Progenitor cell of endocrine pancreas (in vitro differentiated cells): Measurements from ENCODE around the gene LRRFIP1. TPM values are rescaled to one million over a fixed set of nuclear protein-coding genes. Genes with fewer than 3 reads are reported as not detected.
"Not testable (repeated sequence)": the region's sequence is repeated elsewhere in the genome, so short reads cannot be mapped to it uniquely, and the experiment has no call there.

Source experiments
- DNase-seq: peaks from one replicate; pipeline ENCODE4 v3.0.0; 2021; ENCODE audit warnings: low spot score; ENCODE audit not compliant: unreplicated experiment
- H3K27ac Mint-ChIP-seq: 2 replicates; pipeline ENCODE4 v1.8.0; 2021; ENCODE audit warnings: mild to moderate bottlenecking, moderate library complexity, mixed read lengths
- H3K27me3 Mint-ChIP-seq: 2 replicates; pipeline ENCODE4 v1.8.0; 2021; ENCODE audit warnings: mixed read lengths
- H3K36me3 Mint-ChIP-seq: 2 replicates; pipeline ENCODE4 v1.8.0; 2022; ENCODE audit warnings: mixed read lengths; ENCODE audit not compliant: insufficient read depth
- H3K4me1 Mint-ChIP-seq: 2 replicates; pipeline ENCODE4 v1.8.0; 2021; ENCODE audit warnings: low read depth, mixed read lengths
- H3K4me3 Mint-ChIP-seq: 2 replicates; pipeline ENCODE4 v1.8.0; 2021; ENCODE audit warnings: low read depth, mild to moderate bottlenecking, moderate library complexity, mixed read lengths
- H3K9me3 Mint-ChIP-seq: 2 replicates; pipeline ENCODE4 v1.8.0; 2021; ENCODE audit warnings: low read depth, mixed read lengths
- CTCF ChIP-seq: fragments of 200-600 bp; sonication (generic); IDR thresholded peaks from one replicate; pipeline ENCODE4 v1.5.0; 2021; ENCODE audit warnings: antibody characterized with exemption, mild to moderate bottlenecking; ENCODE audit not compliant: unreplicated experiment
- total RNA-seq: library from RNA; stranded (reverse); gene quantifications from 2 replicates; pipeline ENCODE4 v1.2.1, GENCODE V29; 2021

The LRRFIP1 gene
- total RNA-seq, 1 donor from 2014 or later = 68.6 TPM

GRCh38 chr2:237782181-237782580, 154.8 kb downstream of the LRRFIP1 start:
- H3K27ac Mint-ChIP-seq = no peak overlapping the region
- TF ChIP-seq CTCF = no peak
- H3K4me3 Mint-ChIP-seq = no peak overlapping the region
- peaks cover 14% of the 10 kb centered on the region for H3K9me3 Mint-ChIP-seq
- H3K27me3 Mint-ChIP-seq = no peaks in the 10 kb centered on the region
- no peak for DNase-seq
- H3K4me1 Mint-ChIP-seq = no peaks in the 10 kb centered on the region
- H3K36me3 Mint-ChIP-seq = peaks cover 59% of the 10 kb centered on the region

GRCh38 chr2:237783678-237784077, 156.3 kb downstream of the LRRFIP1 start:
- not testable (repeated sequence) for H3K4me1 Mint-ChIP-seq, H3K27me3 Mint-ChIP-seq, DNase-seq, H3K4me3 Mint-ChIP-seq, H3K27ac Mint-ChIP-seq
- Mint-ChIP-seq H3K9me3 (peaks cover 17% of the 10 kb centered on the region), H3K36me3 (peaks cover 56% of the 10 kb centered on the region)

GRCh38 chr2:237786936-237787335, 159.5 kb downstream of the LRRFIP1 start:
- no peak for TF ChIP-seq CTCF

GRCh38 chr2:237790353-237790752, 163.0 kb downstream of the LRRFIP1 start:
- Mint-ChIP-seq H3K9me3 (peaks cover 18% of the 10 kb centered on the region), H3K4me3 (no peak overlapping the region), H3K36me3 (peaks cover 19% of the 10 kb centered on the region), H3K4me1 (peaks cover 2% of the 10 kb centered on the region), H3K27ac (no peak overlapping the region), H3K27me3 (no peaks in the 10 kb centered on the region)
- no peak for DNase-seq
- TF ChIP-seq CTCF = no peak

More at GRCh38 chr2:237786936-237787335, 159.5 kb downstream of the LRRFIP1 start:
- peaks cover 17% of the 10 kb centered on the region for H3K9me3 Mint-ChIP-seq
- H3K4me3 Mint-ChIP-seq = no peak overlapping the region
- H3K4me1 Mint-ChIP-seq = peaks cover 2% of the 10 kb centered on the region
- H3K36me3 Mint-ChIP-seq = peaks cover 38% of the 10 kb centered on the region
- H3K27me3 Mint-ChIP-seq = no peaks in the 10 kb centered on the region
- no peak for DNase-seq
- H3K27ac Mint-ChIP-seq = peak overlapping the region; percentile 39

GRCh38 chr2:237791977-237792727, 164.8 kb downstream of the LRRFIP1 start:
- H3K4me1 Mint-ChIP-seq = peaks cover 2% of the 10 kb centered on the region
- H3K27me3 Mint-ChIP-seq = no peaks in the 10 kb centered on the region
- peak; percentile 44 for TF ChIP-seq CTCF
- no peak for DNase-seq
- no peak overlapping the region for H3K4me3 Mint-ChIP-seq
- no peak overlapping the region for H3K27ac Mint-ChIP-seq
- H3K9me3 Mint-ChIP-seq = peaks cover 9% of the 10 kb centered on the region
- peaks cover 7% of the 10 kb centered on the region for H3K36me3 Mint-ChIP-seq

- Mint-ChIP-seq H3K27me3 (no peaks in the 10 kb centered on the region), H3K9me3 (peaks cover 15% of the 10 kb centered on the region), H3K36me3 (peaks cover 7% of the 10 kb centered on the region), H3K4me3 (no peak overlapping the region), H3K27ac (no peak overlapping the region), H3K4me1 (no peaks in the 10 kb centered on the region)
- no peak for DNase-seq
- no peak for TF ChIP-seq CTCF
Observed at GRCh38 chr2:237797253-237797652, 169.9 kb downstream of the LRRFIP1 start.
